Measurements from ENCODE around the gene OR11L1.

GRCh38 chr1:247883346-247883745, 41.6 kb upstream of the OR11L1 start:
- no peak for TF ChIP-seq CTCF (IDR thresholded peaks at IDR 0.05)
- no peak for TF ChIP-seq RAD21 (IDR thresholded peaks at IDR 0.05; ENCODE audit: low read length)
- TF ChIP-seq GABPA (IDR thresholded peaks at IDR 0.05; ENCODE audit: low read depth), result no peak
- no peak for TF ChIP-seq POLR2AphosphoS5 (IDR thresholded peaks at IDR 0.05; ENCODE audit: low read depth, low read length)

All from SK-N-SH (cell line).